IMR-90 (cell line): ENCODE data around the gene MESP2. TPM values are rescaled to one million over a fixed set of nuclear protein-coding genes. Genes with fewer than 3 reads are reported as not detected.
A peak's percentile ranks its signal among the peaks of the same experiment; 100 is the strongest.

Experiments used
- ATAC-seq: fragments of 200-7000 bp; cut with Tn5 transposase; 2 replicates; pipeline ENCODE4 v1.9.1; 2020; ENCODE audit warnings: low read depth, mild to moderate bottlenecking, moderate library complexity
- BruUV-seq: library from RNA; stranded (reverse); fragments of 400-500 nt; replicated peaks from 2 replicates; lab custom pipeline; 2021; lab: Mats Ljungman, UMichigan
- CTCF ChIA-PET: fragments of 300-600 bp; formaldehyde crosslinking; extraction: SDS; loops from one replicate; lab custom pipeline; 2021; ENCODE audit warnings: antibody characterized with exemption; lab: Yijun Ruan, JAX
- POLR2A ChIA-PET: fragments of 300-600 bp; sonication (Branson Sonifier 250); formaldehyde crosslinking; loops from one replicate; lab custom pipeline; 2022; ENCODE audit warnings: antibody characterized with exemption; ENCODE audit not compliant: unreplicated experiment; lab: Charles Lee
- DNase-seq: peaks from one replicate; pipeline ENCODE4 v3.0.0; 2013
- H2AFZ ChIP-seq: replicated peaks from 2 replicates; pipeline ENCODE3; 2013; ENCODE audit warnings: low read length, mild to moderate bottlenecking; ENCODE audit not compliant: poor library complexity
- H2AK5ac ChIP-seq: 2 replicates; pipeline ENCODE4 v1.6.1; 2013; ENCODE audit warnings: low read depth, low read length, inconsistent platforms
- H2AK9ac ChIP-seq: replicated peaks from 2 replicates; pipeline ENCODE3; 2013; ENCODE audit warnings: mild to moderate bottlenecking, low read depth, low read length, moderate library complexity; ENCODE audit not compliant: poor library complexity
- H2BK120ac ChIP-seq: 2 replicates; pipeline ENCODE4 v1.6.1; 2013; ENCODE audit warnings: low read depth, low read length, inconsistent platforms
- H2BK15ac ChIP-seq: 3 replicates; pipeline ENCODE4 v1.6.1; 2013; ENCODE audit warnings: low read depth, low read length, inconsistent platforms
- H2BK20ac ChIP-seq: 2 replicates; pipeline ENCODE4 v1.6.1; 2013; ENCODE audit warnings: low read depth, mild to moderate bottlenecking, inconsistent platforms, low read length, moderate library complexity
- H2BK5ac ChIP-seq: 2 replicates; pipeline ENCODE4 v1.6.1; 2013; ENCODE audit warnings: mild to moderate bottlenecking, low read depth, low read length, inconsistent platforms; ENCODE audit not compliant: poor library complexity, severe bottlenecking
- H3K14ac ChIP-seq: replicated peaks from 2 replicates; pipeline ENCODE4 v1.6.1; 2013; ENCODE audit warnings: low read depth, low read length, inconsistent platforms
- H3K18ac ChIP-seq: 2 replicates; pipeline ENCODE4 v1.6.1; 2013; ENCODE audit warnings: low read depth, low read length, control low read depth
- H3K23ac ChIP-seq: 2 replicates; pipeline ENCODE4 v1.6.1; 2013; ENCODE audit warnings: low read depth, low read length, inconsistent platforms
- H3K27ac ChIP-seq: 2 replicates; pipeline ENCODE4 v1.5.1; 2013; ENCODE audit warnings: mild to moderate bottlenecking, control low read depth, low read length; ENCODE audit not compliant: insufficient read depth
- H3K27me3 ChIP-seq: 2 replicates; pipeline ENCODE4 v1.6.1; 2013; ENCODE audit warnings: low read length; ENCODE audit not compliant: control insufficient read depth, insufficient read depth
- H3K36me3 ChIP-seq: 2 replicates; pipeline ENCODE4 v1.6.1; 2013; ENCODE audit warnings: low read length, mixed read lengths; ENCODE audit not compliant: control insufficient read depth, insufficient read depth
- H3K4ac ChIP-seq: 2 replicates; pipeline ENCODE4 v1.6.1; 2013; ENCODE audit warnings: low read depth, low read length, inconsistent platforms
- H3K4me1 ChIP-seq: 2 replicates; pipeline ENCODE4 v1.6.1; 2013; ENCODE audit warnings: low read length, mixed read lengths; ENCODE audit not compliant: control insufficient read depth, insufficient read depth
- H3K4me2 ChIP-seq: 2 replicates; pipeline ENCODE4 v1.6.1; 2013; ENCODE audit warnings: low read depth, mild to moderate bottlenecking, control low read depth, low read length, moderate library complexity
- H3K4me3 ChIP-seq: 2 replicates; pipeline ENCODE4 v1.5.1; 2013; ENCODE audit warnings: low read depth, mild to moderate bottlenecking, control low read depth, low read length, moderate library complexity; ENCODE audit not compliant: insufficient read depth
- H3K56ac ChIP-seq: 2 replicates; pipeline ENCODE4 v1.6.1; 2013; ENCODE audit warnings: low read length, inconsistent platforms; ENCODE audit not compliant: insufficient read depth; ENCODE audit errors: extremely low read depth
- H3K79me1 ChIP-seq, 2 experiments: 2 replicates each; pipeline ENCODE4 v1.6.1; 2013; ENCODE audit warnings: low read length in 2 of 2, inconsistent platforms in 1 of 2, low read depth in 1 of 2
- H3K9ac ChIP-seq: 2 replicates; pipeline ENCODE4 v1.6.1; 2013; ENCODE audit warnings: low read depth, low read length, control low read depth
- H3K9me1 ChIP-seq: 2 replicates; pipeline ENCODE4 v1.6.1; 2013; ENCODE audit warnings: low read length, inconsistent platforms; ENCODE audit not compliant: insufficient read depth
- H3K9me3 ChIP-seq: 2 replicates; pipeline ENCODE4 v1.6.1; 2013; ENCODE audit warnings: low read length; ENCODE audit not compliant: control insufficient read depth, insufficient read depth
- H4K20me1 ChIP-seq: 2 replicates; pipeline ENCODE4 v1.6.1; 2013; ENCODE audit warnings: low read length, inconsistent platforms; ENCODE audit not compliant: insufficient read depth
- H4K5ac ChIP-seq: 2 replicates; pipeline ENCODE4 v1.6.1; 2013; ENCODE audit warnings: mild to moderate bottlenecking, low read depth, low read length, control low read depth
- H4K8ac ChIP-seq, 2 experiments: 2 replicates each; pipeline ENCODE4 v1.6.1; 2013; ENCODE audit warnings: low read depth in 2 of 2, low read length in 2 of 2, control low read depth in 1 of 2, inconsistent platforms in 1 of 2
- H4K91ac ChIP-seq: 2 replicates; pipeline ENCODE4 v1.6.1; 2013; ENCODE audit warnings: low read depth, low read length, inconsistent platforms; ENCODE audit not compliant: insufficient read depth
- BHLHE40 ChIP-seq: fragments of 150-350 bp; IDR thresholded peaks from 2 replicates; pipeline ENCODE4 v1.6.1; 2016; ENCODE audit warnings: mild to moderate bottlenecking, low read depth, low read length
- CEBPB ChIP-seq: IDR thresholded peaks from 2 replicates; pipeline ENCODE4 v1.6.1; 2012; ENCODE audit warnings: low read depth, low read length, improper control_type of control experiment
- CHD1 ChIP-seq: IDR thresholded peaks from 2 replicates; pipeline ENCODE4 v1.6.1; 2012; ENCODE audit warnings: low read depth, low read length, improper control_type of control experiment
- CTCF ChIP-seq: conservative IDR thresholded peaks from 2 replicates; pipeline ENCODE4 v1.5.1; 2012; ENCODE audit warnings: mild to moderate bottlenecking, low read depth, low read length, improper control_type of control experiment
- ELK1 ChIP-seq: fragments of 150-350 bp; IDR thresholded peaks from 2 replicates; pipeline ENCODE4 v1.6.1; 2016; ENCODE audit warnings: low read depth, mild to moderate bottlenecking, low read length, moderate library complexity, borderline replicate concordance
- FOS ChIP-seq: fragments of 150-350 bp; IDR thresholded peaks from 2 replicates; pipeline ENCODE4 v1.6.1; 2016; ENCODE audit warnings: low read depth, low read length
- MAFK ChIP-seq: IDR thresholded peaks from 2 replicates; pipeline ENCODE4 v1.6.1; 2012; ENCODE audit warnings: low read depth, low read length, improper control_type of control experiment
- MAZ ChIP-seq: IDR thresholded peaks from 2 replicates; pipeline ENCODE4 v1.6.1; 2012; ENCODE audit warnings: low read depth, mild to moderate bottlenecking, low read length, improper control_type of control experiment, moderate library complexity, borderline replicate concordance
- MXI1 ChIP-seq: IDR thresholded peaks from 2 replicates; pipeline ENCODE4 v1.6.1; 2012; ENCODE audit warnings: low read depth, mild to moderate bottlenecking, low read length, moderate library complexity, borderline replicate concordance
- NFE2L2 ChIP-seq: fragments of 150-350 bp; IDR thresholded peaks from 2 replicates; pipeline ENCODE4 v1.6.1; 2016; ENCODE audit warnings: low read depth, mild to moderate bottlenecking, low read length
- POLR2A ChIP-seq: IDR thresholded peaks from 2 replicates; pipeline ENCODE4 v1.6.1; 2012; ENCODE audit warnings: mild to moderate bottlenecking, low read depth, low read length
- RAD21 ChIP-seq: IDR thresholded peaks from 2 replicates; pipeline ENCODE4 v1.6.1; 2012; ENCODE audit warnings: low read length, improper control_type of control experiment
- RCOR1 ChIP-seq: IDR thresholded peaks from 2 replicates; pipeline ENCODE4 v1.6.1; 2012; ENCODE audit warnings: mild to moderate bottlenecking, low read length, improper control_type of control experiment; ENCODE audit not compliant: insufficient replicate concordance
- RFX5 ChIP-seq: IDR thresholded peaks from 2 replicates; pipeline ENCODE4 v1.8.0; 2012; ENCODE audit warnings: low read depth, mild to moderate bottlenecking, low read length, moderate library complexity
- SMC3 ChIP-seq: fragments of 150-350 bp; IDR thresholded peaks from 2 replicates; pipeline ENCODE4 v1.6.1; 2016; ENCODE audit warnings: low read depth, mild to moderate bottlenecking, antibody characterized with exemption, low read length, moderate library complexity
- USF2 ChIP-seq: fragments of 150-350 bp; IDR thresholded peaks from 2 replicates; pipeline ENCODE4 v1.6.1; 2017; ENCODE audit warnings: mild to moderate bottlenecking, antibody characterized with exemption, low read length, low read depth
- WGBS, 2 experiments: methylation state at CpG; one replicate each; pipeline versions ENCODE4 v1.1.5 to v1.1.7; 2013; ENCODE audit warnings: missing lambda C conversion rate in 2 of 2; ENCODE audit not compliant: insufficient read length in 1 of 2; ENCODE audit errors: extremely low coverage in 2 of 2; 5-methylcytosine and 5-hydroxymethylcytosine counted together
- dilution Hi-C: fragments of 300-500 bp; cut with HindIII; formaldehyde crosslinking; loops from one replicate; pipeline ENCODE4 v1.14.3; 2018; ENCODE audit warnings: low sequenced_read_pairs; ENCODE audit not compliant: unreplicated experiment
- in situ Hi-C: fragments of 300-500 bp; cut with MboI; formaldehyde crosslinking; loops from 3 replicates; pipeline ENCODE4 v1.14.3; 2019; ENCODE audit warnings: low sequenced_read_pairs, inconsistent platforms, mixed read lengths
- intact Hi-C: fragments of 100-400 bp; cut with micrococcal nuclease; formaldehyde crosslinking; loops from 2 replicates; pipeline ENCODE4 v1.10.0; 2022
- polyA plus RNA-seq, 3 experiments: library from polyadenylated mRNA; depleted of rRNA; stranded (reverse); fragments of >200 nt; gene quantifications; 2 replicates each; pipeline ENCODE4 v1.2.3, GENCODE V29; 2012; ENCODE audit warnings: low replicate concordance in 1 of 3
- total RNA-seq: library from RNA; depleted of rRNA; stranded (reverse); fragments of >200 nt; gene quantifications from 2 replicates; pipeline ENCODE4 v1.2.3, GENCODE V29; 2012

Gene MESP2
- total and polyA plus RNA-seq, 2 of the 4 experiments (the other 2 are of a cell fraction), result 0.18 to 0.32 TPM

- intact Hi-C loops, result no loop called here
- H3K18ac ChIP-seq, result no peak overlapping the region
- no CpG with 5 or more reads among the region's 7 CpGs for WGBS, 2 experiments
These were observed 27.1 kb upstream of the MESP2 start for GRCh38 chr15:89749054-89749453.

More at GRCh38 chr15:89749054-89749453, 27.1 kb upstream of the MESP2 start:
- DNase-seq (no peak), ATAC-seq (no peak)
- H3K56ac ChIP-seq, result no peak overlapping the region
- H2BK120ac ChIP-seq, result no peak overlapping the region
- no peak overlapping the region for H2AK9ac ChIP-seq
- no peak overlapping the region for H2BK15ac ChIP-seq
- H3K23ac ChIP-seq, result peak overlapping the region; percentile 47; the same call in 1 of the 2 replicates
- H2AK5ac ChIP-seq, result no peak overlapping the region
- in situ Hi-C loops, result no loop called here
- no peak overlapping the region for H3K9ac ChIP-seq
- H4K20me1 ChIP-seq, result no peaks in the 10 kb centered on the region
- BruUV-seq, result no TSS peak
- H3K27me3 ChIP-seq, result peaks cover 45% of the 10 kb centered on the region
- no peak overlapping the region for H2BK5ac ChIP-seq
- H4K8ac ChIP-seq, result no peak overlapping the region
- no peak overlapping the region for H2BK20ac ChIP-seq
- dilution Hi-C loops, result no loop called here
- H3K79me1 ChIP-seq, result no peaks in the 10 kb centered on the region
- H3K4ac ChIP-seq, result no peak overlapping the region
- H3K9me3 ChIP-seq, result no peaks in the 10 kb centered on the region
- TF ChIP-seq MAFK (no peak), MXI1 (no peak), ELK1 (no peak), MAZ (no peak), RAD21 (no peak), SMC3 (no peak), POLR2A (no peak), CTCF (no peak), NFE2L2 (no peak), RCOR1 (no peak), CHD1 (no peak), USF2 (no peak), FOS (no peak), RFX5 (no peak), CEBPB (no peak), BHLHE40 (no peak)
- H3K14ac ChIP-seq, result no peak overlapping the region
- H3K4me2 ChIP-seq, result no peak overlapping the region
- peak overlapping the region; percentile 37 for H2AFZ ChIP-seq
- CTCF ChIA-PET, result interaction anchor here (1.0 kb wide), 1 partner anchor 102 kb away, joined by 4 read pairs; no protein-coding TSS in a partner anchor
- POLR2A ChIA-PET, result no interaction called here
- H3K4me1 ChIP-seq, result no peaks in the 10 kb centered on the region
- no peaks in the 10 kb centered on the region for H3K9me1 ChIP-seq
- no peak overlapping the region for H3K27ac ChIP-seq
- H4K91ac ChIP-seq, result no peak overlapping the region
- H4K5ac ChIP-seq, result no peak overlapping the region
- no peak overlapping the region for H3K4me3 ChIP-seq
- H3K36me3 ChIP-seq, result no peaks in the 10 kb centered on the region
